DND-41 (cell line): ENCODE data around the gene IL4I1.

ENCODE experiments used
- ATAC-seq: fragments of 200-7000 bp; cut with Tn5 transposase; 3 replicates; pipeline ENCODE4 v1.9.1; 2021; ENCODE audit warnings: low read depth; ENCODE audit not compliant: insufficient read depth
- DNase-seq: peaks from one replicate; pipeline ENCODE4 v3.0.0-alpha.2; 2020
- H2AFZ ChIP-seq: 2 replicates; pipeline ENCODE4 v1.6.0; 2012; ENCODE audit warnings: low read depth, low read length
- H3K27ac ChIP-seq: 2 replicates; pipeline ENCODE4 v1.5.1; 2012; ENCODE audit warnings: low read length, inconsistent platforms
- H3K27me3 ChIP-seq: fragments of 200-600 bp; sonication (generic); 2 replicates; pipeline ENCODE4 v1.6.0; 2012; ENCODE audit warnings: low read length, mild to moderate bottlenecking, inconsistent platforms; ENCODE audit not compliant: insufficient read depth, poor library complexity
- H3K36me3 ChIP-seq: 2 replicates; pipeline ENCODE4 v1.5.1; 2012; ENCODE audit warnings: low read length, inconsistent platforms; ENCODE audit not compliant: insufficient read depth
- H3K4me1 ChIP-seq: 2 replicates; pipeline ENCODE4 v1.5.1; 2012; ENCODE audit warnings: mild to moderate bottlenecking, low read length; ENCODE audit not compliant: insufficient read depth
- H3K4me2 ChIP-seq: 2 replicates; pipeline ENCODE4 v1.6.0; 2012; ENCODE audit warnings: mild to moderate bottlenecking, moderate library complexity, low read length, inconsistent platforms; ENCODE audit not compliant: insufficient read depth
- H3K4me3 ChIP-seq, 2 experiments: fragments of 200-600 bp in 1 of 2; shearing (Covaris generic) in 1 of 2; 2 replicates each; pipeline ENCODE4 v1.5.1; 2012 to 2016; ENCODE audit warnings: inconsistent platforms in 2 of 2, low read length in 2 of 2, mild to moderate bottlenecking in 2 of 2, low read depth in 1 of 2, moderate library complexity in 1 of 2
- H3K79me2 ChIP-seq: 2 replicates; pipeline ENCODE4 v1.6.0; 2012; ENCODE audit warnings: low read length, inconsistent platforms; ENCODE audit not compliant: insufficient read depth
- H3K9ac ChIP-seq: 2 replicates; pipeline ENCODE4 v1.6.0; 2012; ENCODE audit warnings: low read depth, mild to moderate bottlenecking, inconsistent platforms, low read length, moderate library complexity
- H3K9me3 ChIP-seq: 2 replicates; pipeline ENCODE4 v1.5.1; 2012; ENCODE audit warnings: low read length, moderate library complexity, mild to moderate bottlenecking, inconsistent platforms; ENCODE audit not compliant: insufficient read depth, severe bottlenecking
- H4K20me1 ChIP-seq: 2 replicates; pipeline ENCODE4 v1.6.0; 2012; ENCODE audit warnings: low read length; ENCODE audit not compliant: insufficient read depth
- EZH2 ChIP-seq: IDR thresholded peaks from 3 replicates; pipeline ENCODE4 v1.6.1; 2012; ENCODE audit warnings: borderline replicate concordance, low read depth, mild to moderate bottlenecking, moderate library complexity, low read length, inconsistent platforms; ENCODE audit not compliant: severe bottlenecking
- TF ChIP-seq, protein P1 (sequence below): IDR thresholded peaks from 2 replicates; pipeline ENCODE4 v1.5.1; 2012; ENCODE audit warnings: borderline replicate concordance, low read length, moderate library complexity, mild to moderate bottlenecking; ENCODE audit not compliant: poor library complexity, severe bottlenecking; ENCODE audit errors: extremely low read depth

Gene IL4I1

DNA sequence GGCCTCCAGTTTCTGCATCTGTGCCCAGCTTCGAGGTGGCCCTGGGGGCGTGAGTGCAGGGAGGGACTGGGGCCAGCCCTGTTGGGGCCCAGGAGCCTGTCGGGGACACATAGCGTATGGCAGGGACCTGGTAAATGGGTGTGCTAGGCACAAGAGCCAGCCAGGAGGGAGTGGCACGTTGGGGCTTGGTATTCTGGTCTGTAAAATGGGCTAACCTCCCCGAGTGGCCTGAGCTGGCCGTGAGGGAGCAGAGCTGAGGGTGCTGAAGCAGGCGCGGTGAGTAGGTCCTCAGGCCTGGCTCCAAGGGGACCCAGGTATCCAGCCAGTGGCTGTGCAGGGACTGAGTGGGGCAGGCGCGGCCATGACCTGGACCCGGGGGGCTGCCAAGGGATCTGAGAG lies 41.4 kb downstream of the IL4I1 start:
- DNase-seq: no peak
- H3K4me3 ChIP-seq: no peak overlapping the region
- no peaks in the 10 kb centered on the region for H3K27me3 ChIP-seq
- H2AFZ ChIP-seq: no peak overlapping the region
- H3K4me1 ChIP-seq: peaks cover 27% of the 10 kb centered on the region
- no peaks in the 10 kb centered on the region for H3K9me3 ChIP-seq
- peaks cover 78% of the 10 kb centered on the region for H4K20me1 ChIP-seq
- no peak overlapping the region for H3K27ac ChIP-seq
- ATAC-seq: no peak
- H3K36me3 ChIP-seq: peaks cover 78% of the 10 kb centered on the region
- no peak for TF ChIP-seq EZH2
- TF ChIP-seq, protein P1, sequence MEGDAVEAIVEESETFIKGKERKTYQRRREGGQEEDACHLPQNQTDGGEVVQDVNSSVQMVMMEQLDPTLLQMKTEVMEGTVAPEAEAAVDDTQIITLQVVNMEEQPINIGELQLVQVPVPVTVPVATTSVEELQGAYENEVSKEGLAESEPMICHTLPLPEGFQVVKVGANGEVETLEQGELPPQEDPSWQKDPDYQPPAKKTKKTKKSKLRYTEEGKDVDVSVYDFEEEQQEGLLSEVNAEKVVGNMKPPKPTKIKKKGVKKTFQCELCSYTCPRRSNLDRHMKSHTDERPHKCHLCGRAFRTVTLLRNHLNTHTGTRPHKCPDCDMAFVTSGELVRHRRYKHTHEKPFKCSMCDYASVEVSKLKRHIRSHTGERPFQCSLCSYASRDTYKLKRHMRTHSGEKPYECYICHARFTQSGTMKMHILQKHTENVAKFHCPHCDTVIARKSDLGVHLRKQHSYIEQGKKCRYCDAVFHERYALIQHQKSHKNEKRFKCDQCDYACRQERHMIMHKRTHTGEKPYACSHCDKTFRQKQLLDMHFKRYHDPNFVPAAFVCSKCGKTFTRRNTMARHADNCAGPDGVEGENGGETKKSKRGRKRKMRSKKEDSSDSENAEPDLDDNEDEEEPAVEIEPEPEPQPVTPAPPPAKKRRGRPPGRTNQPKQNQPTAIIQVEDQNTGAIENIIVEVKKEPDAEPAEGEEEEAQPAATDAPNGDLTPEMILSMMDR: no peak
- peaks cover 63% of the 10 kb centered on the region for H3K79me2 ChIP-seq
- H3K9ac ChIP-seq: no peak overlapping the region
- no peak overlapping the region for H3K4me2 ChIP-seq

DNA sequence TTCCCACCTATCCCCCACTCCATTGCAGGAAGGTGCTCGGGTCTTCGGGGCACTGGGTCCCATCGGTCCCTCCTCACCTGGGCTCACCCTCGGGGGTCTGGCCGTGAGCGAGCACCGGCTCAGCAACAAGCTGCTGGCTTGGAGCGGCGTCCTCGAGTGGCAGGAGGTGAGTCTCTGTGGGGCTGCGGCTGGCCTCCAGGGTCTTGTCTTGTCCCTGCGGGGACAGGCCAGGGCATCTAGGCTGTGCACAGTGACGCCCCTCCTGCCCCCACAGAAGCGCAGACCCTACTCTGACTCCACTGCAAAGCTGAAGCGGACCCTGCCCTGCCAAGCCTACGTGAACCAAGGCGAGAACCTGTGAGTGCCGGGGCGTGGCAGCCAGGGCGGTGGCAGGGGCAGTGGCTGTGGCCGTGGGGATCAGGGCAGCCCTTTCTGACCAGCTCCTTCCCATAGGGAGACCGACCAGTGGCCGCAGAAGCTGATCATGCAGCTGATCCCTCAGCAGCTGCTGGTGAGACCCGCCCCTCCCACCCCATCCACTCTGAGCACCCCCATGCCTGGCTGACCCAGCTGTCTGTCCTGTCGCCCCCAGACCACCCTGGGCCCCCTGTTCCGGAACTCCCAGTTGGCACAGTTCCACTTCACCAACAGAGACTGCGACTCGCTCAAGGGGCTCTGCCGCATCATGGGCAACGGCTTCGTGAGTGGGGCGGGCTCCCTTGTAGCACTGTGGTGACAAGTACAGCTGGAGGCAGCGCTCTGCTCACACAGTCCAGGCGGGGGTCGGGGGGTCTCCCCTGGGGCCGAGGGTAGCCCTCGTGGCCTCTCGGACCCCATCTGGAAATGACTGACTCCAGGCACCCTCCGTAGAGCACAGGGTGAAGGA lies 42.1 kb downstream of the IL4I1 start:
- Histone ChIP-seq H3K9me3 (no peaks in the 10 kb centered on the region), H3K27ac (no peak overlapping the region), H3K79me2 (peaks cover 69% of the 10 kb centered on the region), H3K27me3 (no peaks in the 10 kb centered on the region), H3K36me3 (peaks cover 71% of the 10 kb centered on the region), H3K4me2 (0 out of 2 replicates have a peak overlapping the region, but pooled peaks have one; percentile 82), H4K20me1 (peaks cover 73% of the 10 kb centered on the region), H3K4me1 (peaks cover 32% of the 10 kb centered on the region), H3K9ac (no peak overlapping the region), H2AFZ (no peak overlapping the region), H3K4me3 (no peak overlapping the region)
- no peak for ATAC-seq
- TF ChIP-seq EZH2: no peak
- TF ChIP-seq, protein P1: no peak
- no peak for DNase-seq

DNA sequence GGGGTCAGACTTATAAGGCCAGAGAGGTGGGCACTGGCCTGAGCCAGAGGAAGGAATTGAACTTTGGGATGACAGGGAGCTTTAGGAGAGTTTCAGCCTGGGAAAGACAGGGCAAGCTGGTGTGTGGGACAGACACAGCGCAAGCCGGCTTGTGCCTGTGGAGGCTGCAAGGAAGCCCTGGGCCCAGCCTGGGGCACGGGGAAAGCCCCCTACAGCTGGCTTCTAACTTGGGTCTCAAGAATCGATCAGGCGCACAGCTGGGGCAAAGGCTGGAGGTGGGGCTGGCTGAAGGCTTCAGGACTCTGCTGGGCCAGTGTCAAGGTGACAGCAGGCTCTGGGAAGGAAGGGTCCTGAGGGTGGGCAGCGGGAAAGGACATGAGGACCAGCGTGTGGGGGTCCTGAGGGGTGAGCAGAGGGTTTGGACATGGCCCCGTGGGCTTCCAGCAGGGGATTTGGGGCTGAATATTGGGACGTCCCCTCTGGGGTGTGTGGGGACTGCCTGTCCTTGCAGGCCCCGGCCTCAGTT lies 42.8 kb downstream of the IL4I1 start:
- Histone ChIP-seq H3K36me3 (peaks cover 67% of the 10 kb centered on the region), H3K27me3 (no peaks in the 10 kb centered on the region), H3K79me2 (peaks cover 73% of the 10 kb centered on the region), H2AFZ (no peak overlapping the region), H3K4me3 (no peak overlapping the region), H3K27ac (no peak overlapping the region), H4K20me1 (peaks cover 68% of the 10 kb centered on the region), H3K9ac (no peak overlapping the region), H3K4me2 (peak overlapping the region; percentile 82; the same call in 1 of the 2 replicates), H3K9me3 (no peaks in the 10 kb centered on the region), H3K4me1 (peaks cover 40% of the 10 kb centered on the region)
- ATAC-seq (no peak), DNase-seq (no peak)
- no peak for TF ChIP-seq EZH2
- TF ChIP-seq, protein P1: no peak
